Subcutaneous abdominal adipose tissue (tissue), 5 donors: ENCODE data around the gene MAPK7.
A peak's percentile ranks its signal among the peaks of the same experiment; 100 is the strongest.

Source experiments
- H3K27ac ChIP-seq: one replicate; pipeline ENCODE4 v1.7.0; 2013; ENCODE audit warnings: low read depth, mild to moderate bottlenecking, inconsistent platforms, low read length, moderate library complexity
- H3K27me3 ChIP-seq, 5 donors: one replicate each; pipeline ENCODE4 v1.7.0; 2013; ENCODE audit warnings: low read length in 5 of 5, inconsistent platforms in 1 of 5; ENCODE audit not compliant: control insufficient read depth in 5 of 5, insufficient read depth in 4 of 5
- H3K36me3 ChIP-seq, 5 donors: one replicate each; pipeline ENCODE4 v1.7.0; 2013; ENCODE audit warnings: low read length in 5 of 5; ENCODE audit not compliant: control insufficient read depth in 5 of 5, insufficient read depth in 5 of 5
- H3K4me1 ChIP-seq, 5 donors: one replicate each; pipeline ENCODE4 v1.7.0; 2013; ENCODE audit warnings: low read length in 5 of 5, mild to moderate bottlenecking in 3 of 5, moderate library complexity in 1 of 5; ENCODE audit not compliant: control insufficient read depth in 5 of 5, insufficient read depth in 5 of 5
- H3K4me3 ChIP-seq, 5 donors: one replicate each; pipeline ENCODE4 v1.7.0; 2013; ENCODE audit warnings: low read length in 5 of 5, low read depth in 1 of 5
- H3K9ac ChIP-seq, 5 donors: one replicate each; pipeline ENCODE4 v1.7.0; 2013; ENCODE audit warnings: low read length in 5 of 5, mild to moderate bottlenecking in 4 of 5, moderate library complexity in 3 of 5
- H3K9me3 ChIP-seq, 5 donors: one replicate each; pipeline ENCODE4 v1.7.0; 2013; ENCODE audit warnings: low read length in 5 of 5; ENCODE audit not compliant: control insufficient read depth in 5 of 5
- donor health status: healthy.
- donor health status: healthy.
- donor health status: healthy.
- donor health status: healthy.
- donor health status: healthy.

Gene MAPK7

GRCh38 chr17:19342611-19343255, 35.6 kb upstream of the MAPK7 start:
- H3K27ac ChIP-seq: peak overlapping the region; percentile 30
- no peak overlapping the region for H3K4me3 ChIP-seq
- no peaks in the 10 kb centered on the region for H3K36me3 ChIP-seq
- H3K4me1 ChIP-seq: peaks cover 27 to 87% (median 66%) of the 10 kb centered on the region in 5 donors
- H3K9me3 ChIP-seq: no peaks in the 10 kb centered on the region
- H3K27me3 ChIP-seq: no peaks in the 10 kb centered on the region
- H3K9ac ChIP-seq: peak overlapping the region in 1 of 5 donors; percentile 21

GRCh38 chr17:19343256-19343630, 35.1 kb upstream of the MAPK7 start:
- Histone ChIP-seq H3K4me3 (no peak overlapping the region), H3K27me3 (no peaks in the 10 kb centered on the region), H3K36me3 (no peaks in the 10 kb centered on the region), H3K9me3 (no peaks in the 10 kb centered on the region), H3K4me1 (peaks cover 23 to 81% (median 61%) of the 10 kb centered on the region in 5 donors), H3K27ac (no peak overlapping the region), H3K9ac (no peak overlapping the region)

- H3K9ac ChIP-seq: peak overlapping the region in 1 of 5 donors; percentile 42
- H3K4me3 ChIP-seq: no peak overlapping the region
- no peaks in the 10 kb centered on the region for H3K27me3 ChIP-seq
- H3K36me3 ChIP-seq: no peaks in the 10 kb centered on the region
- no peaks in the 10 kb centered on the region for H3K9me3 ChIP-seq
- H3K27ac ChIP-seq: no peak overlapping the region
- H3K4me1 ChIP-seq: peaks cover 22 to 77% (median 57%) of the 10 kb centered on the region in 5 donors
These were observed 34.6 kb upstream of the MAPK7 start for GRCh38 chr17:19343671-19344151.

- no peaks in the 10 kb centered on the region for H3K27me3 ChIP-seq
- H3K9ac ChIP-seq: peak overlapping the region in 1 of 5 donors; percentile 42
- no peak overlapping the region for H3K4me3 ChIP-seq
- no peaks in the 10 kb centered on the region for H3K36me3 ChIP-seq
- no peaks in the 10 kb centered on the region for H3K9me3 ChIP-seq
- no peak overlapping the region for H3K27ac ChIP-seq
- peaks cover 20 to 69% (median 49%) of the 10 kb centered on the region in 5 donors for H3K4me1 ChIP-seq
These were observed 33.8 kb upstream of the MAPK7 start for GRCh38 chr17:19344311-19345066.

GRCh38 chr17:19345067-19345460, 33.2 kb upstream of the MAPK7 start:
- Histone ChIP-seq H3K4me3 (no peak overlapping the region), H3K9me3 (no peaks in the 10 kb centered on the region), H3K9ac (no peak overlapping the region), H3K4me1 (peaks cover 20 to 64% (median 47%) of the 10 kb centered on the region in 5 donors), H3K27me3 (no peaks in the 10 kb centered on the region), H3K36me3 (no peaks in the 10 kb centered on the region), H3K27ac (no peak overlapping the region)

- H3K9ac ChIP-seq: peak overlapping the region in 2 of 5 donors; percentile 1
- H3K4me1 ChIP-seq: peaks cover 20 to 64% (median 47%) of the 10 kb centered on the region in 5 donors
- no peaks in the 10 kb centered on the region for H3K27me3 ChIP-seq
- peak overlapping the region; percentile 77 for H3K27ac ChIP-seq
- H3K9me3 ChIP-seq: no peaks in the 10 kb centered on the region
- no peaks in the 10 kb centered on the region for H3K36me3 ChIP-seq
- no peak overlapping the region for H3K4me3 ChIP-seq
These were observed 32.6 kb upstream of the MAPK7 start for GRCh38 chr17:19345486-19346350.

GRCh38 chr17:19346351-19347255, 31.7 kb upstream of the MAPK7 start:
- no peaks in the 10 kb centered on the region for H3K9me3 ChIP-seq
- peak overlapping the region in 2 of 5 donors; percentile 1 for H3K9ac ChIP-seq
- peaks cover 20 to 55% (median 47%) of the 10 kb centered on the region in 5 donors for H3K4me1 ChIP-seq
- no peaks in the 10 kb centered on the region for H3K27me3 ChIP-seq
- no peaks in the 10 kb centered on the region for H3K36me3 ChIP-seq
- H3K27ac ChIP-seq: peak overlapping the region; percentile 77
- no peak overlapping the region for H3K4me3 ChIP-seq

- Histone ChIP-seq H3K27ac (peak overlapping the region; percentile 77), H3K9ac (no peak overlapping the region), H3K4me1 (peaks cover 20 to 46% (median 42%) of the 10 kb centered on the region in 5 donors), H3K36me3 (no peaks in the 10 kb centered on the region), H3K4me3 (no peak overlapping the region), H3K27me3 (no peaks in the 10 kb centered on the region), H3K9me3 (no peaks in the 10 kb centered on the region)
These were observed 30.8 kb upstream of the MAPK7 start for GRCh38 chr17:19347323-19348080.
